HL-60 (cell line): ENCODE measurements around the gene SRCAP.

Experiments used
- DNase-seq, 2 experiments: peaks; one replicate each; pipeline ENCODE4 v3.0.0-alpha.2; 2010 to 2020; ENCODE audit warnings: low read depth in 1 of 2, low spot score in 1 of 2
- H3K27ac ChIP-seq: fragments of 250-450 bp; sonication (Bioruptor Pico); replicated peaks from 2 replicates; pipeline ENCODE4 v1.5.1; 2020; ENCODE audit warnings: mild to moderate bottlenecking, moderate library complexity
- H3K27me3 ChIP-seq: fragments of 250-450 bp; sonication (Bioruptor Pico); 2 replicates; pipeline ENCODE4 v1.5.1; 2021; ENCODE audit warnings: mild to moderate bottlenecking, moderate library complexity; ENCODE audit not compliant: insufficient read depth, poor library complexity, severe bottlenecking
- H3K4me3 ChIP-seq: replicated peaks from 2 replicates; pipeline ENCODE4 v1.5.1; 2011; ENCODE audit warnings: mild to moderate bottlenecking, control low read depth, low read length; ENCODE audit not compliant: insufficient read depth
- GABPA ChIP-seq: IDR thresholded peaks from 2 replicates; pipeline ENCODE4 v1.6.1; 2012; ENCODE audit warnings: low read depth
- POLR2AphosphoS5 ChIP-seq: IDR thresholded peaks from 2 replicates; pipeline ENCODE4 v1.6.1; 2012; ENCODE audit warnings: low read depth
- REST ChIP-seq: IDR thresholded peaks from 2 replicates; pipeline ENCODE4 v1.6.1; 2012; ENCODE audit warnings: low read depth; ENCODE audit not compliant: insufficient replicate concordance
- SPI1 ChIP-seq: IDR thresholded peaks from 2 replicates; pipeline ENCODE4 v1.6.1; 2012; ENCODE audit warnings: low read depth, mild to moderate bottlenecking, borderline replicate concordance
- TF ChIP-seq, protein P1 (sequence below): IDR thresholded peaks from one replicate; pipeline ENCODE4 v1.5.1; 2011; ENCODE audit warnings: low read length, control low read depth, inconsistent platforms; ENCODE audit not compliant: insufficient read depth

Gene SRCAP

DNA sequence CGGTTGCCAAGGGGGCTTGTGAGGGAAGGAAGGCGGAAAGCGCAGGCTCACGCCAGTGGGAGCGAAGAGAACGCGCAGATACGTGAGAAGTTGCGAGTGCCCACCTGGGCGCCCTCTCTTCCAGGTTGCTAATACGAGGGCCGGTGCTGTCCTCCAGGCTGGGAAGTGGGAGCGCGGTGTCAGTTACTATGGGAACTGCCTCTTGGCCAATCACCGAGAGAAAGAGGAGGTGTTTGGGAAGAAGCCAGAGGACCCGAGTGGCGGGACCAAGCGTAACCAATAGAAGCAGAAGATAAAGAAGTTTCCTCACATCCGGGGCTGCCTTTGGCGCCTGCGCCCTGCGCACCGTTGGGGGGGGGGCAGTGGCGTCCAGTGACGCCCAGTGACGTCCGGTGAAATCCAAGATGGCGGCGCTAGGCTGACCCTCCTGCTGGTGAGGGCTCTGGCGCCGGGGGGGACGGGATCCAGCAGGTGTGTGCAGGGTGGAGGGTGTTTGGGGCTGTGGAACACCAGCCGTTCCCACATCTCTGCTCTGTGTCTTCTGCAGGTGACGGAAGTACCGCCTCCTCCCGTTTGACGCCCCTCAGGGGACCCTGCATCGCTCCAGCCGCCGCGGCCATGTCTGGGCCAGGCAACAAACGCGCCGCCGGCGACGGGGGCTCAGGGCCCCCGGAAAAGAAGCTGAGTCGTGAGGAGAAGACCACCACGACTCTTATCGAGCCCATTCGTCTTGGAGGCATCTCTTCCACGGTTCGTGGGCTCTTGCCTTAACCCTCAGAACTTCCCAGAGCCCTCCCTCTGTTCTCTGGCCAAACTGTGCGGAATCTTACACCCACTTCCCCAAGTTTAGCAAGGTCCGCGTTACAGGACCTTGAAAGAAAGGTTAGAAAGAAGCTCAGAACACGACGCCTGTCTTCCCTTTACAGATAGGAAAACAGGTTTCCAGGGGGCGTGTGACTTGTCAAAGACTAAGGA is 63.2 kb downstream of the SRCAP start, which contains the start of the genes CFAP119 and RNF40:
TSS of gene CFAP119 (minus strand) at position 135 of the 975 bp plus-strand sequence. CDS start 314 bp downstream, outside the sequence.
TSS of gene RNF40 (plus strand) at position 395 of the 975 bp plus-strand sequence. CDS start at position 619, 224 bp downstream.
- DNase-seq: peak; percentile 95 to 98
- TF ChIP-seq REST: no peak
- peak; percentile 53; the same call in 1 of the 2 replicates for TF ChIP-seq SPI1
- peak; percentile 37 for TF ChIP-seq GABPA
- TF ChIP-seq POLR2AphosphoS5: peak; percentile 25; the same call in 1 of the 2 replicates
- no peaks in the 10 kb centered on the region for H3K27me3 ChIP-seq
- H3K4me3 ChIP-seq: peak within 1 kb of the TSS; percentile 89
- peak within 1 kb of the TSS; percentile 96 for H3K27ac ChIP-seq

DNA sequence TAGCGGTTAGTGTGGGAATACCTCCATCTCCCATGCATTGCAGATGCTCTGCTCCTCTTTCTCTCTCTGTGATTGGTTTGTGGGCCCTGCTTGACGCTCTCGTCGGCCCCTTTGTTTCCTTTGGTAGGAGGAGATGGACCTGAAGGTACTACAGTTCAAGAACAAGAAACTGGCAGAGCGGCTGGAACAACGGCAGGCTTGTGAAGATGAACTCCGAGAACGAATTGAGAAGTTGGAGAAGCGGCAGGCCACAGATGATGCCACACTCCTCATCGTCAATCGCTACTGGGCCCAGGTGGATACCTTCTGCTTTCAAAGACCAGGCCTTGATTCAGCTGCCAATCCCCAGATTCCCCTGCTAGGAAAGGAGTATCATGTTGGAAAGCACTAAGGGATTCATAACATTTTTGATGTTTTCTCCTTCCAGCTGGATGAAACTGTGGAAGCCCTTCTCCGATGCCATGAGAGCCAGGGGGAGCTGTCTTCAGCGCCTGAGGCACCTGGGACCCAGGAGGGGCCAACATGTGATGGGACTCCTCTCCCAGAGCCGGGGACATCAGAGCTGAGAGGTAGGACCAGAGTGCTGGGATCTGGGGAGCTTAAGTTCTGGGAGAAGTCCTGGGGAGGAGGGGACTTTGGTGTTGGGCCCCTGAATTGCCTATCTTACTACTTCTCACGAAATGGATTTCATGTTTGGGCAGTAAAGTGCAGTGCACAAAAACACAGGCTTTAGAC is 64.2 kb downstream of the SRCAP start:
- H3K4me3 ChIP-seq: peak overlapping the region; percentile 89
- no peak for TF ChIP-seq POLR2AphosphoS5
- TF ChIP-seq GABPA: no peak
- TF ChIP-seq SPI1: no peak
- TF ChIP-seq, protein P1, sequence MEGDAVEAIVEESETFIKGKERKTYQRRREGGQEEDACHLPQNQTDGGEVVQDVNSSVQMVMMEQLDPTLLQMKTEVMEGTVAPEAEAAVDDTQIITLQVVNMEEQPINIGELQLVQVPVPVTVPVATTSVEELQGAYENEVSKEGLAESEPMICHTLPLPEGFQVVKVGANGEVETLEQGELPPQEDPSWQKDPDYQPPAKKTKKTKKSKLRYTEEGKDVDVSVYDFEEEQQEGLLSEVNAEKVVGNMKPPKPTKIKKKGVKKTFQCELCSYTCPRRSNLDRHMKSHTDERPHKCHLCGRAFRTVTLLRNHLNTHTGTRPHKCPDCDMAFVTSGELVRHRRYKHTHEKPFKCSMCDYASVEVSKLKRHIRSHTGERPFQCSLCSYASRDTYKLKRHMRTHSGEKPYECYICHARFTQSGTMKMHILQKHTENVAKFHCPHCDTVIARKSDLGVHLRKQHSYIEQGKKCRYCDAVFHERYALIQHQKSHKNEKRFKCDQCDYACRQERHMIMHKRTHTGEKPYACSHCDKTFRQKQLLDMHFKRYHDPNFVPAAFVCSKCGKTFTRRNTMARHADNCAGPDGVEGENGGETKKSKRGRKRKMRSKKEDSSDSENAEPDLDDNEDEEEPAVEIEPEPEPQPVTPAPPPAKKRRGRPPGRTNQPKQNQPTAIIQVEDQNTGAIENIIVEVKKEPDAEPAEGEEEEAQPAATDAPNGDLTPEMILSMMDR: no peak
- TF ChIP-seq REST: no peak
- no peak for DNase-seq
- peak overlapping the region; percentile 96 for H3K27ac ChIP-seq
- no peaks in the 10 kb centered on the region for H3K27me3 ChIP-seq

GRCh38 chr16:30764086-30764485 is 65.1 kb downstream of the SRCAP start:
- H3K27ac ChIP-seq: no peak overlapping the region
- no peak for DNase-seq
- TF ChIP-seq, protein P1: no peak
- TF ChIP-seq SPI1: no peak
- no peak for TF ChIP-seq GABPA
- TF ChIP-seq POLR2AphosphoS5: no peak
- no peak for TF ChIP-seq REST
- no peaks in the 10 kb centered on the region for H3K27me3 ChIP-seq
- no peak overlapping the region for H3K4me3 ChIP-seq
